ENCODE data around the gene ITSN1.

DNA sequence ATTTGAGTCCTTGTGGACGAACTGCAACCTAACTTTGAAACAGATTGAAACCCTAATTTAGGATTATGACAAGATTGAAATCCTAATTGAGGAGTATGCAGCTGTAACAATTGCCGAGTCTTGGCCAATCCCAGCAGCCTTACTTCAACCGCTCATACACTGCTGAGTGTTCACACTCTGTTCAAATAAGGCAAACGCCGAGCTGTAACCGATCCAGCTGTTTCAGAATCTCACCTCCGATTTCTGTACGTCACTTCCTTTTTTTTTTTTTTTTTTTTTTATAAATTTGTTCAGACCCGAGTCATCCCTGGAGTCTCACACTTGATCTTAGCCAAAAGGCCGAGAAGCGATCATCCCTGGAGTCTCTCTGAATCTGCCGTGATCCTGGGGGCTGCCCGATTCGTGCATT is 295.6 kb downstream of the ITSN1 start:
- TF ChIP-seq, protein P1, sequence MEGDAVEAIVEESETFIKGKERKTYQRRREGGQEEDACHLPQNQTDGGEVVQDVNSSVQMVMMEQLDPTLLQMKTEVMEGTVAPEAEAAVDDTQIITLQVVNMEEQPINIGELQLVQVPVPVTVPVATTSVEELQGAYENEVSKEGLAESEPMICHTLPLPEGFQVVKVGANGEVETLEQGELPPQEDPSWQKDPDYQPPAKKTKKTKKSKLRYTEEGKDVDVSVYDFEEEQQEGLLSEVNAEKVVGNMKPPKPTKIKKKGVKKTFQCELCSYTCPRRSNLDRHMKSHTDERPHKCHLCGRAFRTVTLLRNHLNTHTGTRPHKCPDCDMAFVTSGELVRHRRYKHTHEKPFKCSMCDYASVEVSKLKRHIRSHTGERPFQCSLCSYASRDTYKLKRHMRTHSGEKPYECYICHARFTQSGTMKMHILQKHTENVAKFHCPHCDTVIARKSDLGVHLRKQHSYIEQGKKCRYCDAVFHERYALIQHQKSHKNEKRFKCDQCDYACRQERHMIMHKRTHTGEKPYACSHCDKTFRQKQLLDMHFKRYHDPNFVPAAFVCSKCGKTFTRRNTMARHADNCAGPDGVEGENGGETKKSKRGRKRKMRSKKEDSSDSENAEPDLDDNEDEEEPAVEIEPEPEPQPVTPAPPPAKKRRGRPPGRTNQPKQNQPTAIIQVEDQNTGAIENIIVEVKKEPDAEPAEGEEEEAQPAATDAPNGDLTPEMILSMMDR (IDR thresholded peaks at IDR 0.05): no peak
- no peak for TF ChIP-seq POLR2A (IDR thresholded peaks at IDR 0.05)
